Vagina (tissue), 2 donors: ENCODE measurements around the gene IPO4. TPM values are rescaled to one million over a fixed set of nuclear protein-coding genes. Genes with fewer than 3 reads are reported as not detected.

Experiments
- DNase-seq, 2 donors: peaks; one replicate each; pipeline ENCODE4 v3.0.0-alpha.2; 2017; ENCODE audit errors: extremely low spot score in 2 of 2
- H3K27ac ChIP-seq: fragments of 200-600 bp; sonication (generic); one replicate; pipeline ENCODE4 v1.5.1; 2019
- H3K27me3 ChIP-seq: fragments of 200-600 bp; sonication (generic); one replicate; pipeline ENCODE4 v1.5.1; 2019
- H3K36me3 ChIP-seq, 2 donors: fragments of 200-600 bp; sonication (generic); one replicate each; pipeline ENCODE4 v1.5.1; 2017 to 2019
- H3K4me1 ChIP-seq: fragments of 200-600 bp; sonication (generic); one replicate; pipeline ENCODE4 v1.5.1; 2019
- H3K4me3 ChIP-seq, 2 donors: fragments of 200-600 bp; sonication (generic); 1 replicate in 1 of 2; 2 replicates in 1 of 2; pipeline ENCODE4 v1.5.1; 2016 to 2019
- H3K9me3 ChIP-seq: fragments of 200-600 bp; sonication (generic); one replicate; pipeline ENCODE4 v1.5.1; 2019
- CTCF ChIP-seq, 3 experiments: fragments of 450-650 bp in 2 of 3; fragments of 200-600 bp in 1 of 3; sonication (generic) in 1 of 3; IDR thresholded peaks; one replicate each; pipeline ENCODE4 v1.5.1; 2017 to 2019; ENCODE audit warnings: antibody characterized with exemption in 3 of 3, mild to moderate bottlenecking in 2 of 3, moderate library complexity in 2 of 3
- POLR2A ChIP-seq, 2 donors: fragments of 450-650 bp; IDR thresholded peaks; one replicate each; pipeline ENCODE4 v1.6.1; 2017; ENCODE audit warnings: antibody characterized with exemption in 2 of 2, mild to moderate bottlenecking in 2 of 2, moderate library complexity in 2 of 2
- POLR2AphosphoS5 ChIP-seq, 2 donors: sonication (generic); formaldehyde crosslinking; IDR thresholded peaks; one replicate each; pipeline ENCODE4 v1.9.0; 2017; ENCODE audit warnings: antibody characterized with exemption in 2 of 2, mild to moderate bottlenecking in 2 of 2, low read depth in 1 of 2; ENCODE audit not compliant: insufficient read depth in 1 of 2
- intact Hi-C: fragments of 100-400 bp; cut with DNase I; formaldehyde crosslinking; loops from one replicate; pipeline ENCODE4 v1.15.1; 2023
- total RNA-seq: library from RNA; depleted of rRNA; stranded (reverse); fragments of >200 nt; gene quantifications from one replicate; pipeline ENCODE4 v1.2.3, GENCODE V29; 2016

Gene IPO4
- total RNA-seq, 1 donor from 2014 or later = 28.5 TPM

GRCh38 chr14:24147761-24148428, 40.7 kb downstream of the IPO4 start:
- peak overlapping the region; percentile 87 for H3K27ac ChIP-seq
- H3K36me3 ChIP-seq = peaks cover 0 to 41% of the 10 kb centered on the region in 2 donors
- DNase-seq = no peak
- intact Hi-C loops = no loop called here
- no peaks in the 10 kb centered on the region for H3K9me3 ChIP-seq
- no peaks in the 10 kb centered on the region for H3K27me3 ChIP-seq
- peaks cover 32% of the 10 kb centered on the region for H3K4me1 ChIP-seq
- H3K4me3 ChIP-seq = peak overlapping the region; percentile 88 to 94
- TF ChIP-seq CTCF (IDR thresholded peaks at IDR 0.05) (no peak), POLR2A (IDR thresholded peaks at IDR 0.05) (no peak), POLR2AphosphoS5 (IDR thresholded peaks at IDR 0.05; ENCODE audit: insufficient read depth in 1 of 2, low read depth in 1 of 2) (no peak)

DNA sequence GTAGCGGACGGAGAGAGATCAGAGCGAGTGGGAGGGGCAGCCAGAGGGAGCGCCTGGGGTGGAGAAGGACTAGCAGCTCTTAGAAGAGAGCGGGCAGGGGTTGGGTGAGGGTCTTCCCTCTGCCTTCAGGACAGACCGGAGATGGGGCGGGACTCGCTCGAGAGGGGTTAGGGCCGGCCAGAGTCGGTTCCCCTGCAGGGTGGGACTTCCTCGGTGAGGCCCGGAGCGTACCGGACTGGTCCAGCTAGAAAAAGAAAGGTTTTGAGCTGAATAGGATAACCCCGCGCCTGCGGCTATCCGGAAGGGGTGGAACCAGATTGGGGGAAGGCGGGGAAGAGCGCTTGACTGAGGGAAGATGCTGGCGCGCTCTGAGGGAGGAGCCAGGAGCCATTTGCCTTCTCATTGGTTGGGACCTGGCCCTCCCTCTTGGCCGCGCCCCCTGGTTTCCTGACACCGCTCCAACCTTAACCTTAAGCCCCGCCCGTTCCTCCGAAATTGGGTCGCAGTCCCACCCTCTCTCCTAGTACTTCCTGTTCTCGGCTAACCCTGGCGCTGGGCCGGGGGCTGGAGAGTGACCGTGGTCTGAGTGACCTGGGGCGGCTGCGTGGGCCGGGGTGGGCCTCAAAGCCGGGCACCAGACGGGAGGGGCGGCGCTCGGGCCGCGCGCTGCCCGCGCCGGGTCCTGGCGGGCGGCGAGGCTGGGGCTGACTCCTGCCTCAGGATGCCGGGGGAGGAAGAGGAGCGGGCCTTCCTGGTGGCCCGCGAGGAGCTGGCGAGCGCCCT, 41.4 kb downstream of the IPO4 start, which contains the start of gene RNF31:
RNF31 (plus strand) TSS at position 521 of the 783 bp plus-strand sequence; CDS start at position 722, 201 bp downstream.
- peaks cover 0 to 34% of the 10 kb centered on the region in 2 donors for H3K36me3 ChIP-seq
- peak; percentile 77 to 93 for TF ChIP-seq POLR2AphosphoS5 (IDR thresholded peaks at IDR 0.05; ENCODE audit: insufficient read depth in 1 of 2, low read depth in 1 of 2)
- TF ChIP-seq CTCF (IDR thresholded peaks at IDR 0.05) = no peak
- peak in 1 of 2 donors; percentile 59 for TF ChIP-seq POLR2A (IDR thresholded peaks at IDR 0.05)
- H3K27ac ChIP-seq = peak within 1 kb of the TSS; percentile 87
- intact Hi-C loops = no loop called here
- H3K9me3 ChIP-seq = no peaks in the 10 kb centered on the region
- DNase-seq = peak in 1 of 2 donors; percentile 98
- peaks cover 35% of the 10 kb centered on the region for H3K4me1 ChIP-seq
- H3K27me3 ChIP-seq = no peaks in the 10 kb centered on the region
- H3K4me3 ChIP-seq = peak within 1 kb of the TSS; percentile 88 to 94

DNA sequence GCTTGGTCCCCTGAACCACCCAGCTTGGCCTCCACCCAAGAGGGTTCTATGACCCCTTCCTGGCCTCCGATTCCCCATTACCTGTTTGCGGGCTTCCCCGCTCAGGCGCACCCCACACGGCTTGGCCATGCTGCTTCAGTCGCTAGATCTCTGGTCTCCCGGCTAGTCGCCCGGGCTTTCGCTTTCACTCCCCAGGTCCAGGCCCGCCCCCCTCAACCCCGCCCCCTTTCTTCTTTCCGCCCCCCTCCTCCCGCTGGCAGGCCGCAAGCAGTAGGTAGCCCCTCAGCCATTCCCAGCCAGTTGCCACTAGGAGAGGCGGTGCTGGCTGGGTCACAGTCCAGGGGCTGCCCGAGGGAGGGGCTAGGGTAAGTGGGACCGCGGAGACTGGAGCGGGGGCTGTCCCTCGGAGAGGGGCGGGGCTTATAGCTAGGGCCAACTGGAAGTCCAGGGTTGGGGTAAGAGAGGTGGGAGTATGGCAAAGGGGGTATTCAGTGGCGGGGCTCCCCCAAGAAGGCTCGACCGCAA, 42.1 kb downstream of the IPO4 start, which contains the start of gene PSME2:
PSME2 (minus strand) TSS at position 158 of the 525 bp plus-strand sequence; CDS start at position 129, 29 bp downstream.
- intact Hi-C loops = no loop called here
- no peaks in the 10 kb centered on the region for H3K9me3 ChIP-seq
- H3K27ac ChIP-seq = peak within 1 kb of the TSS; percentile 87
- no peak for DNase-seq
- H3K27me3 ChIP-seq = no peaks in the 10 kb centered on the region
- TF ChIP-seq POLR2A (IDR thresholded peaks at IDR 0.05) (peak in 1 of 2 donors; percentile 21), POLR2AphosphoS5 (IDR thresholded peaks at IDR 0.05; ENCODE audit: insufficient read depth in 1 of 2, low read depth in 1 of 2) (no peak), CTCF (IDR thresholded peaks at IDR 0.05) (no peak)
- peak within 1 kb of the TSS; percentile 88 to 94 for H3K4me3 ChIP-seq
- H3K4me1 ChIP-seq = peaks cover 39% of the 10 kb centered on the region
- H3K36me3 ChIP-seq = peaks cover 0 to 27% of the 10 kb centered on the region in 2 donors

- peaks cover 41% of the 10 kb centered on the region for H3K4me1 ChIP-seq
- H3K9me3 ChIP-seq = no peaks in the 10 kb centered on the region
- peak overlapping the region; percentile 87 for H3K27ac ChIP-seq
- peak overlapping the region; percentile 88 to 94 for H3K4me3 ChIP-seq
- intact Hi-C loops = no loop called here
- no peaks in the 10 kb centered on the region for H3K27me3 ChIP-seq
- TF ChIP-seq POLR2A (IDR thresholded peaks at IDR 0.05) (no peak), CTCF (IDR thresholded peaks at IDR 0.05) (no peak)
- DNase-seq = peak in 1 of 2 donors; percentile 91
- H3K36me3 ChIP-seq = peaks cover 0 to 21% of the 10 kb centered on the region in 2 donors
These were observed 42.7 kb downstream of the IPO4 start for GRCh38 chr14:24145690-24146452.
